ENCODE measurements around the gene KCNA3.

DNA sequence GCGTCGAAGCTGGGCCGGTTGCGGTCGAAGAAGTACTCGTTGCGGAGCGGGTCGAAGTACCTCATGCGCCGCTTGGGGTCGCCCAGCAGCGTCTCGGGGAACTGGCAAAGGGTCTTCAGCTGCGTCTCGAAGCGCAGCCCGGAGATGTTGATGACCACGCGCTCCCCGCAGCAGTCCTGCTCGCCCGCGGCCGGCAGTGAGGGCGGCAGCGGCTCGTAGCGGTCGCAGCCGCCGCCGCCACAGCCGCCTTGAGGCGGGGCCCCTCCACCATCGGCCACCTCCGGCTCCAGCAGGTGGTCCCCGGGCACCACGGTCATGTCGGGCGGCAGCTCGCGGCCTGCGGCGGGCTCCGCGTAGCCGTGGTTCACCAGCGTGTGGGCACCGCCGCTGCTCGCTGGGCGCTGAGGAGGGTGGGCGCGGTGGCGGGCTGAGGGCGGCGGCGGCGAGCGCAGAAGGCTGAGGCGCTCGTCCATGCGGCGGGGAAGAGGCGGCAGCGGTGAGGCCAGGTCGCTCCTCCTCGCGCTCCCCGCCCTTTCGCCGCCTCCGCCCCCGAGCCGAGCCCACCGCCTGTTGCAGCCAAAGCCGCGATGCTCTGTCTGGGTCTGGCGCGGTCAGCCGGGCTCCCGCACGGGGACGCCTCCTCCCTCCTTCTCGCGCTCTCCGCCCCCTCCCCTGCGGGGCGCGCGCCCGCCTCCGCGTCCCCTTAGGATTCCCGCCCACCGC lies at the start of gene KCNA3:
- TF ChIP-seq, protein P1, sequence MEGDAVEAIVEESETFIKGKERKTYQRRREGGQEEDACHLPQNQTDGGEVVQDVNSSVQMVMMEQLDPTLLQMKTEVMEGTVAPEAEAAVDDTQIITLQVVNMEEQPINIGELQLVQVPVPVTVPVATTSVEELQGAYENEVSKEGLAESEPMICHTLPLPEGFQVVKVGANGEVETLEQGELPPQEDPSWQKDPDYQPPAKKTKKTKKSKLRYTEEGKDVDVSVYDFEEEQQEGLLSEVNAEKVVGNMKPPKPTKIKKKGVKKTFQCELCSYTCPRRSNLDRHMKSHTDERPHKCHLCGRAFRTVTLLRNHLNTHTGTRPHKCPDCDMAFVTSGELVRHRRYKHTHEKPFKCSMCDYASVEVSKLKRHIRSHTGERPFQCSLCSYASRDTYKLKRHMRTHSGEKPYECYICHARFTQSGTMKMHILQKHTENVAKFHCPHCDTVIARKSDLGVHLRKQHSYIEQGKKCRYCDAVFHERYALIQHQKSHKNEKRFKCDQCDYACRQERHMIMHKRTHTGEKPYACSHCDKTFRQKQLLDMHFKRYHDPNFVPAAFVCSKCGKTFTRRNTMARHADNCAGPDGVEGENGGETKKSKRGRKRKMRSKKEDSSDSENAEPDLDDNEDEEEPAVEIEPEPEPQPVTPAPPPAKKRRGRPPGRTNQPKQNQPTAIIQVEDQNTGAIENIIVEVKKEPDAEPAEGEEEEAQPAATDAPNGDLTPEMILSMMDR (IDR thresholded peaks at IDR 0.05), result no peak
- no peak for TF ChIP-seq ZFX (IDR thresholded peaks at IDR 0.05; ENCODE audit: borderline replicate concordance)

Data from 22Rv1 (cell line).